Heart left ventricle (tissue), 16 donors: Measurements from ENCODE around the gene C1orf216. TPM values are rescaled to one million over a fixed set of nuclear protein-coding genes. Genes with fewer than 3 reads are reported as not detected.
A peak's percentile ranks its signal among the peaks of the same experiment; 100 is the strongest.

Experiments
- ATAC-seq, 4 donors: fragments of 200-7000 bp; cut with Tn5 transposase; one replicate each; pipeline ENCODE4 v1.9.1; 2020 to 2022; ENCODE audit warnings: moderate library complexity in 4 of 4, mild to moderate bottlenecking in 3 of 4, moderate number of reproducible peaks in 1 of 4
- DNase-seq, 5 donors: peaks; one replicate each; pipeline ENCODE4 v3.0.0-alpha.2; 2020
- H3K27ac ChIP-seq, 12 donors: fragments of 200-600 bp; sonication (generic) in 4 of 12; one replicate each; pipeline versions ENCODE4 v1.5.0 to v1.8.0; 2016 to 2022; ENCODE audit warnings: mild to moderate bottlenecking in 2 of 12
- H3K27me3 ChIP-seq, 9 donors: fragments of 200-600 bp; sonication (generic) in 2 of 9; one replicate each; pipeline versions ENCODE4 v1.5.1 to v1.8.0; 2016 to 2022; ENCODE audit warnings: mild to moderate bottlenecking in 3 of 9
- H3K36me3 ChIP-seq, 9 donors: fragments of 200-600 bp; sonication (generic) in 2 of 9; one replicate each; pipeline versions ENCODE4 v1.5.0 to v1.8.0; 2018 to 2022; ENCODE audit warnings: mild to moderate bottlenecking in 2 of 9
- H3K4me1 ChIP-seq, 12 donors: fragments of 200-600 bp; sonication (generic) in 4 of 12; one replicate each; pipeline versions ENCODE4 v1.5.0 to v1.8.0; 2016 to 2022; ENCODE audit warnings: mild to moderate bottlenecking in 3 of 12
- H3K4me3 ChIP-seq, 12 donors: fragments of 200-600 bp; sonication (generic) in 4 of 12; one replicate each; pipeline versions ENCODE4 v1.5.0 to v1.8.0; 2017 to 2022; ENCODE audit warnings: mild to moderate bottlenecking in 9 of 12, moderate library complexity in 4 of 12
- H3K9me3 ChIP-seq, 12 donors: fragments of 200-600 bp; sonication (generic) in 4 of 12; one replicate each; pipeline versions ENCODE4 v1.5.0 to v1.8.0; 2016 to 2022; ENCODE audit warnings: mild to moderate bottlenecking in 1 of 12
- POLR2A ChIP-seq, 2 donors: fragments of 450-650 bp; IDR thresholded peaks; one replicate each; pipeline ENCODE4 v1.6.1; 2017; ENCODE audit warnings: antibody characterized with exemption in 2 of 2, mild to moderate bottlenecking in 2 of 2, moderate library complexity in 2 of 2
- WGBS, 4 donors: extraction: QIAGEN DNeasy Blood & Tissue Kit in 2 of 4; methylation state at CpG; one replicate each; pipeline versions ENCODE4 v1.1.5 to v1.1.7; 2013 to 2018; 5-methylcytosine and 5-hydroxymethylcytosine counted together
- intact Hi-C, 10 donors: fragments of 100-400 bp; cut with DNase I; formaldehyde crosslinking; loops; one replicate each; pipeline versions ENCODE4 v1.11.1 to v1.14.2; 2022
- long read RNA-seq, 3 donors: library from polyadenylated mRNA; unstranded; transcript quantifications; one replicate each; pipeline ENCODE4 v2.0.0, GENCODE V29; 2020 to 2021
- polyA plus RNA-seq, 2 donors: library from polyadenylated mRNA; stranded (reverse); fragments of 200-250 nt; gene quantifications; one replicate each; pipeline ENCODE4 v1.2.3, GENCODE V29; 2013
- total RNA-seq, 9 donors: library from RNA; depleted of rRNA in 2 of 9; stranded (reverse); fragments of >200 nt in 2 of 9; fragmentation: NEBNext Ultra II Directional in 3 of 9; extraction: Animal tissue kit (Norgen Biotek cat#: 25700) in 3 of 9; gene quantifications; one replicate each; pipeline versions ENCODE4 v1.1.0 to v1.2.4, GENCODE V29; 2016 to 2023
- TF ChIP-seq, protein P1 (sequence below), 12 donors: fragments of 200-600 bp; sonication (generic) in 4 of 12; IDR thresholded peaks; one replicate each; pipeline versions ENCODE4 v1.5.0 to v1.8.0; 2018 to 2022; ENCODE audit warnings: antibody characterized with exemption in 12 of 12, mild to moderate bottlenecking in 5 of 12
- donor health status: ischemic (EF 13 %, LVEDD 7.1; RV severe dilation, severe dysfunction).
- donor health status: healthy with polysubstance abuse.
- donor health status: DM: no; HTN: yes; CAD: no.
- donor health status: DM: no; HTN: no; CAD: no.
- donor health status: ischemic (EF 25% LVEDD 6.9; RV normal size, moderate dysfunction).
- donor health status: ischemic (EF 25% LVEDD 5.7; RV mildly dilated, moderate dysfunction).
- donor health status: healthy.
- donor health status: DM: yes; HTN: yes; CAD: no.
- donor health status: ischemic (EF 35%, LVEDD 5.7; RV mildly dilated, moderate dysfunction).
- donor health status: nonischemic (EF 11% LVEDD 7.7; RV severe dilation, severe dysfunction).
- donor health status: DM: yes; HTN: yes; CAD: no.
- donor health status: PGD.
- donor health status: ischemic (EF 29% LVEDD 5.4; RV normal size, mild dysfunction).
- donor health status: nonischemic (EF 23%, LVEDD 6.1; RV moderate dilation, normal function).

C1orf216 gene
- 10 to 100 TPM in 4 of 9 donors, 1 to 10 TPM in 5; 8.4 to 13.6 (median 9.9) TPM for total RNA-seq
- 10 to 100 TPM in 1 of 2 donors, 1 to 10 TPM in 1; 5.1 to 14.7 TPM for polyA plus RNA-seq
- long read RNA-seq, donor 1, transcript C1orf216-201 (2 exons, 3,218 nt), result major isoform, 30 of 45 reads
- long read RNA-seq, donor 1, partial matches to known transcripts, result 0 of 45 reads
- long read RNA-seq, donor 1, other reads (novel, unspliced or antisense), result 15 of 45 reads
- long read RNA-seq, donor 2, transcript C1orf216-201 (2 exons, 3,218 nt), result major isoform, 57 of 71 reads
- long read RNA-seq, donor 2, partial matches to known transcripts, result 0 of 71 reads
- long read RNA-seq, donor 2, other reads (novel, unspliced or antisense), result 14 of 71 reads
- long read RNA-seq, donor 3, transcript C1orf216-201 (2 exons, 3,218 nt), result major isoform, 34 of 49 reads
- long read RNA-seq, donor 3, partial matches to known transcripts, result 15 of 49 reads
- long read RNA-seq, donor 3, other reads (novel, unspliced or antisense), result 0 of 49 reads

DNA sequence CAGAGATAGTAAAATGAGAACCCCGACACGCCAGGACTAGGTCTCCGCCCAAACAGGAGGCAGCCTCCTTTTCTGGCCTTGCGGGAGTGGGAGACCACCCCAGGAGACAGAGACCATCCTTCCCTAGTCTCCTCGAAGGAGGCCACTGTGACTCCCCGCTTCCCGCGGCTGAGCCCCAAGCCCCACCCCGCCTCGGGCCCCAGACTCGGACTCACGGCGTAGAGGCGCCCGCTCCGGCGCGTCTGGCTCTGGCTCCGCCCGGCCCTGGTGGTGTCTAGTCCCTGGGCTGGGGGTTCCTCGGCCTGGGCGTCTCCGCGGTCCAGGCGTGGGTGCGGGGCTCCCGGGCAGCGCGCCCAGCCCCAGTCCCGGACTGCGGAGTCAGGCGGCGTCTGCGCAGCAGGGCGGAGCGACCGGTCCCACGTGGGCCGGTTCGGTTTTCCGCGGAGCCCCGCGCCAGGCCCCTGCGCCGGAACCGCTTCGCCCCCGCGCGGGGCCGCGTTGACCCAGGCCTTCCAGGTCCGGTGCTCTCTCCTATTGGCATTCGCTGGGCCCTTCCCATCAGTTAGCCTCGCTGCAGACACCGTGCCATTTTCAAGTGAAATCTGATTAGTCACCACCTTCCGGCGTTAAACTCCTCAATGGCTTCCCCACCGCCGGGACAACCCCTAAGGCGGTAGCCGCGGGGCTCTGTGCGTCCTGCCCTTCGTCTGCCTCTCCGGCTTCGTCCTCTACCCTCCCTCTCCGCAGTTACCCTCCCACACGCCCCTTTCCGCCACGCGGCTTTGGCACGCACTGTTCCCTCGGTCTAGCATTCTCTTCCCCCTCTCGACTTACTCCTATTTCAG, at the start of gene C1orf216:
TSS of gene C1orf216 (minus strand) at position 393 of the 845 bp plus-strand sequence. CDS start 2,563 bp downstream, outside the sequence.
- peak in 1 of 2 donors; percentile 67 for TF ChIP-seq POLR2A (IDR thresholded peaks at IDR 0.05)
- TF ChIP-seq, protein P1, sequence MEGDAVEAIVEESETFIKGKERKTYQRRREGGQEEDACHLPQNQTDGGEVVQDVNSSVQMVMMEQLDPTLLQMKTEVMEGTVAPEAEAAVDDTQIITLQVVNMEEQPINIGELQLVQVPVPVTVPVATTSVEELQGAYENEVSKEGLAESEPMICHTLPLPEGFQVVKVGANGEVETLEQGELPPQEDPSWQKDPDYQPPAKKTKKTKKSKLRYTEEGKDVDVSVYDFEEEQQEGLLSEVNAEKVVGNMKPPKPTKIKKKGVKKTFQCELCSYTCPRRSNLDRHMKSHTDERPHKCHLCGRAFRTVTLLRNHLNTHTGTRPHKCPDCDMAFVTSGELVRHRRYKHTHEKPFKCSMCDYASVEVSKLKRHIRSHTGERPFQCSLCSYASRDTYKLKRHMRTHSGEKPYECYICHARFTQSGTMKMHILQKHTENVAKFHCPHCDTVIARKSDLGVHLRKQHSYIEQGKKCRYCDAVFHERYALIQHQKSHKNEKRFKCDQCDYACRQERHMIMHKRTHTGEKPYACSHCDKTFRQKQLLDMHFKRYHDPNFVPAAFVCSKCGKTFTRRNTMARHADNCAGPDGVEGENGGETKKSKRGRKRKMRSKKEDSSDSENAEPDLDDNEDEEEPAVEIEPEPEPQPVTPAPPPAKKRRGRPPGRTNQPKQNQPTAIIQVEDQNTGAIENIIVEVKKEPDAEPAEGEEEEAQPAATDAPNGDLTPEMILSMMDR (IDR thresholded peaks at IDR 0.05), result peak in 1 of 12 donors; percentile 8
- Histone ChIP-seq H3K9me3 (no peaks in the 10 kb centered on the region), H3K4me1 (peaks cover 0 to 38% (median 19%) of the 10 kb centered on the region in 12 donors), H3K27ac (peak within 1 kb of the TSS; percentile 40 to 91 (median 81)), H3K36me3 (peaks cover 0 to 23% (median 11%) of the 10 kb centered on the region in 9 donors), H3K27me3 (no peaks in the 10 kb centered on the region), H3K4me3 (peak within 1 kb of the TSS; percentile 59 to 100 (median 80))
- DNase-seq, result peak; percentile 66 to 84 (median 83)
- ATAC-seq, result peak; percentile 68 to 94 (median 92)
- WGBS, 4 donors, result 0 to 1% (median 1%) methylated on average over 40 to 76 of the region's 76 CpGs
- intact Hi-C loops, result loop anchor here in 5 of 10 donors (2.0 to 10.0 kb wide), 6 partner anchors 54 to 266 kb away; partner anchors contain the start of genes PSMB2 (in 5 of the 5) and TFAP2E (in 2 of the 5)

DNA sequence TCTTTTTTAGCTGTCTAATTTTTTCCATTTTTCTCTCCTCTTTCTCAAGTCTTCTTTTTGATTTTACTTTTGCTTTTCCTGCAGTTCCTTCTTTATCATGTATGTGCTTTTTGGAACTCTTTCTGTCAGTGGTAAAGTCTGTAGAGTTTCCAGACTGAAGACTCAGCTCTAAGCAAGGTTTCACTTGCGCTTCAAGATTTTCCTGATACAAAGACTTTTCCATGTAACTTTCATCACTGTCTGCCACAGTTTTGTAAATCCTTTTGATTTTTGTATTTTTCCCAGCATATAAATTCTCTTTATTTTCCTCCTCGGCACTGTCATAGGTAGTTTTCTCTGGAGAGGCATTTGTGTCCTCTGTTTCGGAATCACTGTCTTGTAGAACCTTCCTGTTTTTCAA, 45.6 kb upstream of the C1orf216 start:
- no peak overlapping the region for H3K27ac ChIP-seq

GRCh38 chr1:35763201-35763600, 44.5 kb upstream of the C1orf216 start:
- H3K9me3 ChIP-seq, result no peaks in the 10 kb centered on the region
- no peaks in the 10 kb centered on the region for H3K27me3 ChIP-seq
- peaks cover 0 to 6% (median 0%) of the 10 kb centered on the region in 12 donors for H3K4me1 ChIP-seq
- ATAC-seq (no peak), DNase-seq (no peak)
- TF ChIP-seq, protein P1 (IDR thresholded peaks at IDR 0.05), result no peak
- TF ChIP-seq POLR2A (IDR thresholded peaks at IDR 0.05), result no peak
- H3K36me3 ChIP-seq, result peaks cover 0 to 17% (median 0%) of the 10 kb centered on the region in 9 donors
- intact Hi-C loops, result no loop called here
- no peak overlapping the region for H3K4me3 ChIP-seq
- no peak overlapping the region for H3K27ac ChIP-seq

More for the DNA sequence above, 45.6 kb upstream of the C1orf216 start:
- Histone ChIP-seq H3K4me3 (no peak overlapping the region), H3K27me3 (no peaks in the 10 kb centered on the region), H3K9me3 (no peaks in the 10 kb centered on the region), H3K4me1 (peaks cover 0 to 15% (median 4%) of the 10 kb centered on the region in 12 donors), H3K36me3 (peaks cover 0 to 14% (median 0%) of the 10 kb centered on the region in 9 donors)
- intact Hi-C loops, result no loop called here
- ATAC-seq (no peak), DNase-seq (no peak)
- WGBS, 4 donors, result 96 to 97% (median 96%) methylated on average over 3 of the region's 3 CpGs
- TF ChIP-seq, protein P1 (IDR thresholded peaks at IDR 0.05), result no peak
- no peak for TF ChIP-seq POLR2A (IDR thresholded peaks at IDR 0.05)
